H1 (cell line): ENCODE data around the gene XAF1. TPM values are rescaled to one million over a fixed set of nuclear protein-coding genes. Genes with fewer than 3 reads are reported as not detected.

Experiments used
- CHD7 ChIP-seq: fragments of 300-600 bp; sonication (generic); IDR thresholded peaks from 2 replicates; pipeline ENCODE4 v1.7.1; 2012; ENCODE audit warnings: low read length, moderate library complexity, mild to moderate bottlenecking, inconsistent platforms; ENCODE audit not compliant: insufficient replicate concordance
- CREB1 ChIP-seq: IDR thresholded peaks from 2 replicates; pipeline ENCODE4 v1.6.1; 2012; ENCODE audit warnings: inconsistent platforms
- CTCF ChIP-seq, 3 experiments: IDR thresholded peaks; 1 replicate in 2 of 3; 2 replicates in 1 of 3; pipeline versions ENCODE4 v1.5.1 to v1.6.1; 2011; ENCODE audit warnings: low read length in 3 of 3, mild to moderate bottlenecking in 3 of 3, inconsistent platforms in 2 of 3, low read depth in 1 of 3, moderate library complexity in 1 of 3; ENCODE audit not compliant: insufficient read depth in 1 of 3; ENCODE audit errors: control extremely low read depth in 1 of 3
- GABPA ChIP-seq: IDR thresholded peaks from 2 replicates; pipeline ENCODE4 v1.6.1; 2011; ENCODE audit warnings: mild to moderate bottlenecking, low read length, moderate library complexity, borderline replicate concordance; ENCODE audit not compliant: insufficient read depth
- RNF2 ChIP-seq: fragments of 200-900, 300-1000 bp; sonication (generic); IDR thresholded peaks from 2 replicates; pipeline ENCODE4 v1.7.1; 2016; ENCODE audit warnings: borderline replicate concordance, low read depth, mild to moderate bottlenecking, antibody characterized with exemption, low read length; ENCODE audit not compliant: poor library complexity, severe bottlenecking; ENCODE audit errors: missing control alignments
- SIX5 ChIP-seq: IDR thresholded peaks from 2 replicates; pipeline ENCODE4 v1.6.1; 2011; ENCODE audit warnings: mild to moderate bottlenecking, low read depth, low read length
- ZNF274 ChIP-seq: IDR thresholded peaks from 2 replicates; pipeline ENCODE4 v1.7.0; 2012; ENCODE audit warnings: low read length, borderline replicate concordance; ENCODE audit errors: extremely low read depth
- polyA plus RNA-seq, 7 experiments: library from polyadenylated mRNA; depleted of rRNA in 3 of 7; stranded (reverse) in 5 of 7; unstranded in 2 of 7; fragments of >200 nt in 5 of 7; fragments of 200-250 nt in 2 of 7; gene quantifications; 1 replicate in 5 of 7; 2 replicates in 1 of 7; 4 replicates in 1 of 7; pipeline versions ENCODE4 v1.2.1 to v1.2.3, GENCODE V29; 2011 to 2013; ENCODE audit warnings: missing spikeins in 2 of 7, mixed read lengths in 2 of 7
- total RNA-seq: library from RNA; stranded (reverse); fragmentation: NEBNext Ultra II Directional; extraction: Animal tissue kit (Norgen Biotek cat#: 25700); gene quantifications from 2 replicates; pipeline ENCODE4 v1.2.1, GENCODE V29; 2021

Gene XAF1
- total and polyA plus RNA-seq, 2 of the 8 experiments (the other 6 are each of a cell fraction or from before 2014, with no cell fraction given) = not detected

GRCh38 chr17:6752068-6752909 lies 3.6 kb upstream of the XAF1 start (continued):
- no peak for TF ChIP-seq CHD7
- TF ChIP-seq RNF2 = no peak
- TF ChIP-seq ZNF274 = no peak
- TF ChIP-seq CREB1 = no peak
- TF ChIP-seq CTCF (IDR thresholded peaks at IDR 0.05; ENCODE audit: control extremely low read depth in 1 of 3, insufficient read depth in 1 of 3, low read depth in 1 of 3, low read length in 3 of 3) = no peak
- TF ChIP-seq GABPA = no peak
- TF ChIP-seq SIX5 = no peak
